OCI-LY1 (cell line): ENCODE data around the gene KRTAP9-3.

ENCODE experiments used
- EZH2 ChIP-seq: fragments of 200-600 bp; sonication (generic), shearing (Covaris generic); IDR thresholded peaks from 2 replicates; pipeline ENCODE4 v1.8.0; 2017; ENCODE audit warnings: borderline replicate concordance, mixed run types, mild to moderate bottlenecking, antibody characterized with exemption, low read length, moderate library complexity, mixed read lengths
- TF ChIP-seq, protein P1 (sequence below): fragments of 200-600 bp; sonication (generic), shearing (Covaris generic); IDR thresholded peaks from 2 replicates; pipeline ENCODE4 v1.5.1; 2017; ENCODE audit warnings: mild to moderate bottlenecking, antibody characterized with exemption, low read length, moderate library complexity, mixed read lengths

DNA sequence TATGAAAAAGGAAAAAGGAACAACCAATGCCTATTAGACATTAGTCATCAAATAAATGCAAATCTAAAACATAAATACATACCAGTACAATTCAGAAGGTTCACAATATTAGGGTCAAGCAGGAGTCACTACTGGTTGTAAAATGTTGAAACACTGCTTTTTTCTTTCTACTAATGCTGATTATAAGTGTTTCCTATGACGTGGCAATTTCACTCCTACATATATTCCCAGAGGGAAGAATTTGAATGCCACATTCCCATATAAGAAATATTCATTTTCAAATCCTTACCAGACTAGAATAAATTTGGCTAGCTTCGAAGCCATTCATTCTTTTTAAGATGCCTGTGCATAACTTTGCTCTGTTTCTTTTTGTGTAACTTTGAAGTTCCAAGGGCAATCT, 8.4 kb upstream of the KRTAP9-3 start:
- TF ChIP-seq, protein P1, sequence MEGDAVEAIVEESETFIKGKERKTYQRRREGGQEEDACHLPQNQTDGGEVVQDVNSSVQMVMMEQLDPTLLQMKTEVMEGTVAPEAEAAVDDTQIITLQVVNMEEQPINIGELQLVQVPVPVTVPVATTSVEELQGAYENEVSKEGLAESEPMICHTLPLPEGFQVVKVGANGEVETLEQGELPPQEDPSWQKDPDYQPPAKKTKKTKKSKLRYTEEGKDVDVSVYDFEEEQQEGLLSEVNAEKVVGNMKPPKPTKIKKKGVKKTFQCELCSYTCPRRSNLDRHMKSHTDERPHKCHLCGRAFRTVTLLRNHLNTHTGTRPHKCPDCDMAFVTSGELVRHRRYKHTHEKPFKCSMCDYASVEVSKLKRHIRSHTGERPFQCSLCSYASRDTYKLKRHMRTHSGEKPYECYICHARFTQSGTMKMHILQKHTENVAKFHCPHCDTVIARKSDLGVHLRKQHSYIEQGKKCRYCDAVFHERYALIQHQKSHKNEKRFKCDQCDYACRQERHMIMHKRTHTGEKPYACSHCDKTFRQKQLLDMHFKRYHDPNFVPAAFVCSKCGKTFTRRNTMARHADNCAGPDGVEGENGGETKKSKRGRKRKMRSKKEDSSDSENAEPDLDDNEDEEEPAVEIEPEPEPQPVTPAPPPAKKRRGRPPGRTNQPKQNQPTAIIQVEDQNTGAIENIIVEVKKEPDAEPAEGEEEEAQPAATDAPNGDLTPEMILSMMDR = no peak
- no peak for TF ChIP-seq EZH2
